GM12864 (cell line): ENCODE measurements around the gene DLGAP4.
A peak's percentile ranks its signal among the peaks of the same experiment; 100 is the strongest.

Source experiments
- DNase-seq: peaks from one replicate; pipeline ENCODE4 v3.0.0-alpha.2; 2011; ENCODE audit warnings: low read depth
- H3K4me3 ChIP-seq: 2 replicates; pipeline ENCODE4 v1.5.1; 2011; ENCODE audit warnings: mild to moderate bottlenecking, low read depth, low read length, control low read depth
- CTCF ChIP-seq: IDR thresholded peaks from 2 replicates; pipeline ENCODE4 v1.5.1; 2011; ENCODE audit warnings: low read depth, mild to moderate bottlenecking, moderate library complexity, low read length, control low read depth, inconsistent platforms; ENCODE audit errors: missing control alignments

The DLGAP4 gene

GRCh38 chr20:36454698-36455427 lies 148.7 kb downstream of the DLGAP4 start:
- no peak overlapping the region for H3K4me3 ChIP-seq
- DNase-seq = no peak
- no peak for TF ChIP-seq CTCF

DNA sequence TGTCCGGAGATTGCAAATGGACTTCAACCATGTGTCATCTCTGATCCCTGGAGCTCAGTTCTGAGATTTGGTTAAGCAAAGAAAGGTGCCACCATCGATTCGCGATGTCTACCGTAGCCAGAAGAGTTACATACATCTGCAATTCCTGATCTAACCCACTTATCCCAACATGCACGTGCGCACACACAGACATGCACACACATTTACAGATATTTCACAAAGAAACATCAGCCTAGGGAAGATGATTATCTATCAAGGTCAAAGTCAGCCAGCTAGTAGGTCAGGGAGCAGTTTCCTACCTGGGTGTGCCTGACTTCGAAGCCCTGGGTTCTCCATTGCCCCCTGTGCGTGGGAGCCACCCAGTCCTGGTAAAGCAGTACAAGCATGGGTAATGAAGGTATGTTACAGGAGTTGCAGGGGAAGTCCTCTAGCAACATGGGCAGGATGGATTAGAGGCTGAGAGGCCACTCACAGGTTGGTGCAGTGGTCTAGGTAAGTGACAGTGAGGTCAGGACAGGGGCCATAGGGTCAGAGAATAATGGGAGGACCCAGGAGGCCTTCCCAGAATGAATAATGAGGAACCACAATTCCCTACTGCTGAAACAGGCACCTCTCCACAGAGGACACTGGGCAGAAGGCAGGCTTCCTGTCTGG lies 150.0 kb downstream of the DLGAP4 start:
- TF ChIP-seq CTCF = no peak
- no peak overlapping the region for H3K4me3 ChIP-seq

DNA sequence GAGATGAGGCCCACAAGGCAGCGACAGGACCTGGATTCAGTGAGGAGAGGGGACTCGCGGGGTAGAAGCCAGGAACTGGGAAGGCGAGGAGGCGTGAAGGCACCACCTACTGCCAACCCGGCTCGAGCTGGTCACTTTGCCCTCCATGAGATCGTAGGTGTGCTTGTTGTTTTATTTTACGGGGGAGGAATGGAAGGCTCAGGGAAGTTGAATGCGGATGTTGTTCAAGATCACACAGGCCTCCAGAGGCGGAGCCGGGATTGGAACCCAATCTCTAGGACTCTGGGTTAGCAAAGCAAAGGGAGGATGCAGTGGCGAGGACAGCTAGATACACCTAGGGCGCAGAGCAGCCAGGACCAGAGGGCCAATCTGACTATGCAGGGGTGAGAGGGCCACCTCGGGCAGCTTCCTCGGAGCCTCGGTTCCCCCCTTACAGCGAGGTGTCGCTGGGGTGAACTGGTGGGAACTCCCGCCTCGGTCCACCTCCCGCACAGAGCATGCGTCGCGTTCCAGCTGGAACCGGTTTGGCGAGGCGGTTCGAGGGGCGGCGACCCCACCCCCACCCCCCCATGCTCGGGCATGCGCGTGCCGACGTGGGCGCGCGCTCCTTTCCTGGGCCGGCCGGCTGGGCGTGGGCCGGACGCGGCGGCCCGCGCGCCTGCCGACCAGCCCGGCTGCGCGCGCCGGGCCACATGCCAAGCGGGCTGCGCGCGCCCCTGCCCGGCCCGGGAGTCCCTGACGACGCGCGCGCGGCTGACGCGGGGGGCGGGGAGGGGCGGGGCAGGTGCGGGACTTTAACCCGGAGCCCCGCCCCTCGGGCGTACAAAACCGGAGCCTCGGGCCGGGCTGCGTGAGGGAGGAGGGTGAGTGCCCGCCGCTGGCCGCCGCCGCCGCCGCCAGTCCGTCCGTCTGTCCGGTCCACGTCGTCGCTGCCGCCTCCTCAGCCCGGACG lies 154.8 kb downstream of the DLGAP4 start:
- peak overlapping the region; percentile 87 for H3K4me3 ChIP-seq
- peak; percentile 66 for DNase-seq
- TF ChIP-seq CTCF = no peak

More for the DNA sequence above, 150.0 kb downstream of the DLGAP4 start:
- DNase-seq = no peak

DNA sequence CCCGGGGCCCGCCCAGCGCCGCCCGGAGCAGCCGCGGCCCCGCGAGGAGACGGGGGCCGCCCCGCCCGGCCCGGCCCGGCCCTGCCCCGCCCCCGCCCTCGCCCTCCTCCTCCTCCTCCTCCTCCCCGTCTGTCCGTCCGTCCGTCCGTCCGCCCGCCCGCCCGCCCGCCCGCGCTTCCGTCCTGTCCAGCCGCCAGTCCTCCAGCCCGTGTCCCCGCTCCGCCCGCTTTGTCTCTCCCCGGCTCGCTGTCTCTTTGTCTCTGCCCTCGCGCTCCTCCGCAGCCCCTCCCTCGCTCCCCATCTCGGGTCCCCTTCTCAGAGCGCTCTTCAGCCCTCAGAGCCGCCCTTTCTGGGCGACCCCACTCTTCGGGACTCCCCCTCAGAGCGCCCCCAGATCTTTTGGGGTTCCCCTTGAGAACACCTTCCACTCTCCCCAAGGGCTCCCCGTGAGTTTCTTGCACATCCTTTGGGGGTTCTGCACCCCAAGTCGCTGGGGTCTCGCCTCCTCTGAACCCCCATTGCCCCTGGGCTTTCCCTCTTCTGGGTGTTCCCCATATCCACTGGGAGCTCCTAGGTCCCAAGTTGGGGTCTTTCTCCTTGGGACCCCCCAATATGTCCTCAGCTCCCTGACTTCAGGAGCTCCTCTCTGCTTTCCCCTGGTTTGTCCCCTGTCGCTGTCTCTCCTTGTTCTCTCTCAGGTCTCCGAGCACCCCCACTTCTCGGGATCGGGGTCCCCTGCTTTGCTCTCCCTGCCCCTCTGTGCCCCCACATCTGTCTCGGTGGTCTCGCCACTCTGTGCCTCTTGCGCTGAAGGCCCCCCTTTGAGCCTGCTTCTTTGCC lies 155.7 kb downstream of the DLGAP4 start:
- TF ChIP-seq CTCF = no peak
- peak overlapping the region; percentile 87 for H3K4me3 ChIP-seq
- no peak for DNase-seq

DNA sequence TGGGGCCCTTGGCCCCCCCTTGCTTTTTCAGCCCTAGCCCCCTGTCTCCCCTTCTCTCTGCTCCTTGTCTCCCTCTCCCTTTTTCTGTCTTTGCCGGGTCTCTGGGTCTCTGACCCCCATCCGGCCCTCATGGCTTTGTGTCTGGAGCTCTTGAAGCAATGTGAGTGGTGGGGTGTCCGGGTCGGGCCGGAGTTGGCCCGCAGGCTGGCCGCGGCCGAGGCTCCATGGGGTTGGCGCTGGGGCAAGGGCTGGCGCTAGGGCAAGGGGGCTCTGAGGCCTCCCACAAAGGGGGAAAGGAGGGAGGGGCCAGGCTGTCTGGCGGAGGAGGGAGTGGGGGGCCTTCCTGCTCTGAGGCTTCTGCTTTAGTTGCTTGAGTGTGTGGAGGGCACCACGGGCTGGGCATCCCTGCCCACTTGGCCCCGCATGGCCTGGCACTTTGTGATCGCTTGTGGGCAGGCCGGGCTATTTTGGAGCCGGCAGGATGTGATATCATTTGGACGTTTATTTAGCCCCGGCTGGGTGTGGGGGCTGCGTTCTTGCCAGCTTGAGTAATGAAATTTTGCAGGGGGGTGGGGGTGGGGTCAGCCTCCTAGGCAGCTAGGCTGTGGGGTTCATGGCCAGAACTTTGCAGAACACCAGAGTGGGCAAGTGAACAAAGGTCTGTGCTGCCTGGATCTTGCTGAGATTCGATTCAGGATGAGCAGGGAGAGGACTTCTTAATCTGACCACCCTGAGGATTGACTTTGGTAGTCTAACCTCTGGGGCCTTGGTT lies 156.5 kb downstream of the DLGAP4 start:
- no peak for DNase-seq
- TF ChIP-seq CTCF = no peak
- peak overlapping the region; percentile 87 for H3K4me3 ChIP-seq
